Natural killer cell (primary cell): ENCODE measurements around the gene GBE1. TPM values are rescaled to one million over a fixed set of nuclear protein-coding genes. Genes with fewer than 3 reads are reported as not detected.

ENCODE experiments used
- ATAC-seq, 3 donors: fragments of 150-1000 bp in 2 of 3; fragments of 200-7000 bp in 1 of 3; cut with Tn5 transposase; 1 replicate in 1 of 3; 2 replicates in 2 of 3; pipeline ENCODE4 v1.10.0; 2021; ENCODE audit warnings: mild to moderate bottlenecking in 2 of 3, moderate library complexity in 2 of 3
- DNase-seq, 2 donors: peaks; one replicate each; pipeline versions ENCODE4 v3.0.0 to v3.0.0-alpha.2; 2013 to 2021; ENCODE audit warnings: mixed read lengths in 1 of 2
- H3K27ac ChIP-seq: one replicate; pipeline ENCODE4 v1.5.1; 2013; ENCODE audit warnings: mild to moderate bottlenecking, low read length
- H3K27me3 ChIP-seq: one replicate; pipeline ENCODE4 v1.6.1; 2013; ENCODE audit warnings: low read length; ENCODE audit not compliant: control insufficient read depth, insufficient read depth
- H3K36me3 ChIP-seq: one replicate; pipeline ENCODE4 v1.6.1; 2013; ENCODE audit warnings: low read length; ENCODE audit not compliant: control insufficient read depth, insufficient read depth
- H3K4me1 ChIP-seq: one replicate; pipeline ENCODE4 v1.6.1; 2013; ENCODE audit warnings: low read length; ENCODE audit not compliant: control insufficient read depth, insufficient read depth
- H3K4me3 ChIP-seq: one replicate; pipeline ENCODE4 v1.5.1; 2013; ENCODE audit warnings: low read length
- H3K9me3 ChIP-seq: one replicate; pipeline ENCODE4 v1.6.1; 2013; ENCODE audit warnings: low read length; ENCODE audit not compliant: control insufficient read depth, insufficient read depth
- H3K27ac Mint-ChIP-seq, 2 donors: one replicate each; pipeline ENCODE4 v1.8.0; 2022; ENCODE audit warnings: mild to moderate bottlenecking in 2 of 2, mixed read lengths in 2 of 2, moderate library complexity in 1 of 2
- H3K27me3 Mint-ChIP-seq, 2 donors: one replicate each; pipeline ENCODE4 v1.8.0; 2022; ENCODE audit warnings: low read depth in 2 of 2, mixed read lengths in 2 of 2
- H3K36me3 Mint-ChIP-seq: one replicate; pipeline ENCODE4 v1.8.0; 2022; ENCODE audit warnings: mixed read lengths
- H3K4me1 Mint-ChIP-seq, 2 donors: one replicate each; pipeline ENCODE4 v1.8.0; 2022; ENCODE audit warnings: mixed read lengths in 2 of 2
- H3K4me3 Mint-ChIP-seq: one replicate; pipeline ENCODE4 v1.8.0; 2022; ENCODE audit warnings: mild to moderate bottlenecking, moderate library complexity, mixed read lengths
- H3K9me3 Mint-ChIP-seq, 2 donors: one replicate each; pipeline ENCODE4 v1.8.0; 2022; ENCODE audit warnings: mixed read lengths in 2 of 2
- WGBS: methylation state at CpG from one replicate; pipeline ENCODE4 v1.1.7; 2013; ENCODE audit warnings: missing lambda C conversion rate; ENCODE audit not compliant: insufficient coverage; 5-methylcytosine and 5-hydroxymethylcytosine counted together
- intact Hi-C: fragments of 100-400 bp; cut with micrococcal nuclease; formaldehyde crosslinking; loops from one replicate; pipeline ENCODE4 v1.14.2; 2022
- total RNA-seq, 4 donors: library from RNA; stranded (reverse); fragments of 120-200 nt in 1 of 4; gene quantifications; one replicate each; pipeline versions ENCODE4 v1.2.3 to v1.2.4, GENCODE V29; 2013 to 2022
- TF ChIP-seq, protein P1 (sequence below): fragments of 200-600 bp; IDR thresholded peaks from one replicate; pipeline ENCODE4 v1.8.0; 2022; ENCODE audit warnings: antibody characterized with exemption

GBE1 gene
- total RNA-seq, 3 donors from 2014 or later (not counting 1 experiment from before 2014, with no cell fraction given), result 8.8 to 11.8 (median 9.7) TPM

DNA sequence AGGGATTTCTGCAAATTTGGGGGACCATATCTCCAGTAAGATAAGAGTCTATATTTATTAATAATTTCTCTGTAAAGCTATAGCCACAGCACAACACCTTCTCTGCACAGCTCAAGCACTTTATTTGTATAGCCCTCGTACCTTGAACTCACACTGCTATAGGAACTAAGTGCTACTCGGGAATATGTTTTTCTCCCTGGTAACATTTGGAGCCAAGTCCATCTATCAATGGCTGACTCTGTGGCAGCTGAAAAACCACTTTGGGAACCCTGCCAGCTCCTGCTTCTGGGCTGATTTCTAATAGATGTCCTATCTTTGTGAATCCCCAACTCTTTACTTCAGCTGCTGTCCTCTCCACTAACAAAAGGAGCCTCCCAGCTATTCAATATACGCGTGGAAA, 298.5 kb downstream of the GBE1 start:
- H3K27me3 ChIP-seq, result no peaks in the 10 kb centered on the region
- WGBS, result 63% methylated on average over 4 of the region's 4 CpGs

GRCh38 chr3:81459733-81460132, 301.7 kb downstream of the GBE1 start:
- Histone ChIP-seq H3K27ac (no peak overlapping the region), H3K4me3 (no peak overlapping the region), H3K27me3 (no peaks in the 10 kb centered on the region), H3K4me1 (no peaks in the 10 kb centered on the region), H3K9me3 (no peaks in the 10 kb centered on the region), H3K36me3 (no peaks in the 10 kb centered on the region)
- TF ChIP-seq, protein P1, sequence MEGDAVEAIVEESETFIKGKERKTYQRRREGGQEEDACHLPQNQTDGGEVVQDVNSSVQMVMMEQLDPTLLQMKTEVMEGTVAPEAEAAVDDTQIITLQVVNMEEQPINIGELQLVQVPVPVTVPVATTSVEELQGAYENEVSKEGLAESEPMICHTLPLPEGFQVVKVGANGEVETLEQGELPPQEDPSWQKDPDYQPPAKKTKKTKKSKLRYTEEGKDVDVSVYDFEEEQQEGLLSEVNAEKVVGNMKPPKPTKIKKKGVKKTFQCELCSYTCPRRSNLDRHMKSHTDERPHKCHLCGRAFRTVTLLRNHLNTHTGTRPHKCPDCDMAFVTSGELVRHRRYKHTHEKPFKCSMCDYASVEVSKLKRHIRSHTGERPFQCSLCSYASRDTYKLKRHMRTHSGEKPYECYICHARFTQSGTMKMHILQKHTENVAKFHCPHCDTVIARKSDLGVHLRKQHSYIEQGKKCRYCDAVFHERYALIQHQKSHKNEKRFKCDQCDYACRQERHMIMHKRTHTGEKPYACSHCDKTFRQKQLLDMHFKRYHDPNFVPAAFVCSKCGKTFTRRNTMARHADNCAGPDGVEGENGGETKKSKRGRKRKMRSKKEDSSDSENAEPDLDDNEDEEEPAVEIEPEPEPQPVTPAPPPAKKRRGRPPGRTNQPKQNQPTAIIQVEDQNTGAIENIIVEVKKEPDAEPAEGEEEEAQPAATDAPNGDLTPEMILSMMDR, result no peak
- no peaks in the 10 kb centered on the region for H3K36me3 Mint-ChIP-seq
- no peaks in the 10 kb centered on the region for H3K4me1 Mint-ChIP-seq
- no peak for ATAC-seq
- peaks cover 0 to 2% of the 10 kb centered on the region in 2 donors for H3K9me3 Mint-ChIP-seq
- no peaks in the 10 kb centered on the region for H3K27me3 Mint-ChIP-seq
- H3K27ac Mint-ChIP-seq, result no peak overlapping the region
- no peak overlapping the region for H3K4me3 Mint-ChIP-seq
- DNase-seq, result no peak
- intact Hi-C loops, result no loop called here

More for the DNA sequence above, 298.5 kb downstream of the GBE1 start:
- H3K36me3 Mint-ChIP-seq, result no peaks in the 10 kb centered on the region
- H3K27ac Mint-ChIP-seq, result no peak overlapping the region
- H3K9me3 Mint-ChIP-seq, result peaks cover 0 to 2% of the 10 kb centered on the region in 2 donors
- no peaks in the 10 kb centered on the region for H3K4me1 ChIP-seq
- H3K9me3 ChIP-seq, result no peaks in the 10 kb centered on the region
- H3K4me1 Mint-ChIP-seq, result no peaks in the 10 kb centered on the region
- no peaks in the 10 kb centered on the region for H3K27me3 Mint-ChIP-seq
- DNase-seq (no peak), ATAC-seq (no peak)
- TF ChIP-seq, protein P1, result no peak
- H3K4me3 Mint-ChIP-seq, result no peak overlapping the region
- H3K4me3 ChIP-seq, result no peak overlapping the region
- intact Hi-C loops, result no loop called here
- no peaks in the 10 kb centered on the region for H3K36me3 ChIP-seq
- no peak overlapping the region for H3K27ac ChIP-seq

DNA sequence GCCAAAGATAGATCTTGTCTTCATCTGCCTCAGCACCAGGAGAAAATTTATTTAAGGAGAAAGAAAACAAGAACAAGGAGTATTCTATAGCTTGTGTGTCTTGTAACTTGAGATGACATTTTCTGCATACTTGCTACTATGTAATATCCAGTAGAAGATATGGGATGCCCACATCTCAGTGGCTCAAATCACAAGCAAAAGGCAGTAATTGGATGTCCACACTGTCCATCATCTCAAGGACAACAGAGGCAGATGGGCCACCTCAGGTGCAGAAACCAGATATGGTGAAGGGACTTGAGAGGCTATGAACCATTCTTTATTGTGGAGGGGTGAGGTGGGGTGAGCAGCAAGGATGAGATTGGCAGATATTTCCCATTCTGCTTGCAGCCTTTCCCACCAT, 309.0 kb downstream of the GBE1 start:
- DNase-seq (no peak), ATAC-seq (no peak)
- Mint-ChIP-seq H3K27ac (no peak overlapping the region), H3K4me1 (no peaks in the 10 kb centered on the region), H3K27me3 (no peaks in the 10 kb centered on the region), H3K4me3 (no peak overlapping the region), H3K36me3 (no peaks in the 10 kb centered on the region), H3K9me3 (peaks cover 2 to 5% of the 10 kb centered on the region in 2 donors)
- Histone ChIP-seq H3K27ac (no peak overlapping the region), H3K9me3 (no peaks in the 10 kb centered on the region), H3K27me3 (no peaks in the 10 kb centered on the region), H3K4me1 (no peaks in the 10 kb centered on the region), H3K4me3 (no peak overlapping the region), H3K36me3 (no peaks in the 10 kb centered on the region)
- TF ChIP-seq, protein P1, result no peak
- intact Hi-C loops, result no loop called here

- intact Hi-C loops, result no loop called here
- Mint-ChIP-seq H3K27ac (no peak overlapping the region), H3K9me3 (peaks cover 2 to 5% of the 10 kb centered on the region in 2 donors), H3K27me3 (no peaks in the 10 kb centered on the region), H3K4me3 (no peak overlapping the region), H3K36me3 (no peaks in the 10 kb centered on the region), H3K4me1 (no peaks in the 10 kb centered on the region)
- no peaks in the 10 kb centered on the region for H3K9me3 ChIP-seq
- ATAC-seq (no peak), DNase-seq (no peak)
- H3K4me3 ChIP-seq, result no peak overlapping the region
- TF ChIP-seq, protein P1, result no peak
- H3K36me3 ChIP-seq, result no peaks in the 10 kb centered on the region
- no peaks in the 10 kb centered on the region for H3K4me1 ChIP-seq
- no peak overlapping the region for H3K27ac ChIP-seq
- H3K27me3 ChIP-seq, result no peaks in the 10 kb centered on the region
Measured at GRCh38 chr3:81451611-81452010, 309.8 kb downstream of the GBE1 start.
